Pancreas (tissue), 10 donors: Measurements from ENCODE around the gene ETF1. TPM values are rescaled to one million over a fixed set of nuclear protein-coding genes. Genes with fewer than 3 reads are reported as not detected.

Source experiments
- ATAC-seq, 4 donors: fragments of 200-7000 bp; cut with Tn5 transposase; one replicate each; pipeline versions ENCODE4 v1.8.0 to v1.9.1; 2020; ENCODE audit warnings: mild to moderate bottlenecking in 4 of 4, moderate library complexity in 4 of 4
- DNase-seq, 6 donors: peaks; one replicate each; pipeline ENCODE4 v3.0.0-alpha.2; 2020
- FAIRE-seq: peaks from 2 replicates; lab custom pipeline; 2012; peaks lifted over from hg19 to GRCh38; lab: Jason Lieb, UNC
- H3K27ac ChIP-seq, 4 donors: fragments of 200-600 bp; sonication (generic); 1 replicate in 3 of 4; 2 replicates in 1 of 4; pipeline versions ENCODE4 v1.5.0 to v1.8.0; 2020
- H3K27me3 ChIP-seq, 4 donors: fragments of 200-600 bp; one replicate each; pipeline ENCODE4 v1.8.0; 2021
- H3K36me3 ChIP-seq, 3 donors: fragments of 200-600 bp; sonication (generic) in 1 of 3; one replicate each; pipeline versions ENCODE4 v1.5.0 to v1.8.0; 2020 to 2021
- H3K4me1 ChIP-seq, 3 donors: fragments of 200-600 bp; one replicate each; pipeline ENCODE4 v1.8.0; 2021
- H3K4me3 ChIP-seq, 4 donors: fragments of 200-600 bp; sonication (generic) in 2 of 4; one replicate each; pipeline versions ENCODE4 v1.5.0 to v1.8.0; 2020 to 2021
- H3K9me3 ChIP-seq, 4 donors: fragments of 200-600 bp; one replicate each; pipeline ENCODE4 v1.8.0; 2021
- CTCF ChIP-seq, 4 donors: fragments of 200-600 bp; sonication (generic) in 3 of 4; IDR thresholded peaks; one replicate each; pipeline versions ENCODE4 v1.5.0 to v1.8.0; 2021; ENCODE audit warnings: antibody characterized with exemption in 4 of 4
- WGBS, 2 donors: extraction: QIAGEN DNeasy Blood & Tissue Kit; methylation state at CpG; one replicate each; pipeline ENCODE4 v1.1.7; 2013; 5-methylcytosine and 5-hydroxymethylcytosine counted together
- intact Hi-C, 3 donors: fragments of 100-400 bp; cut with DNase I; formaldehyde crosslinking; loops; one replicate each; pipeline versions ENCODE4 v1.11.1 to v1.14.2; 2022
- polyA plus RNA-seq, 2 donors: library from polyadenylated mRNA; stranded (reverse); fragments of 200-250 nt; gene quantifications; one replicate each; pipeline ENCODE4 v1.2.3, GENCODE V29; 2013
- total RNA-seq, 6 donors: library from RNA; stranded (reverse); fragmentation: NEBNext Ultra II Directional in 4 of 6; extraction: Animal tissue kit (Norgen Biotek cat#: 25700) in 4 of 6; gene quantifications; one replicate each; pipeline versions ENCODE4 v1.2.1 to v1.2.4, GENCODE V29; 2021 to 2023
- donor health status: healthy with polysubstance abuse.
- donor health status: DM: no; HTN: no; CAD: no; lungs with moderate emphysema.
- donor health status: DM: no; HTN: no; CAD: no.
- donor health status: control.
- donor health status: control.
- donor health status: Bipolar disorder and iron deficiency.
- donor health status: DM: yes; HTN: yes; CAD: no.
- donor health status: DM: no; HTN: no; CAD: no.
- donor health status: DM: no; HTN: no; CAD: no.
- donor health status: DM: yes; HTN: yes; CAD: no.

The ETF1 gene
- total and polyA plus RNA-seq, 8 donors: 14.7 to 54.0 (median 33.8) TPM

GRCh38 chr5:138468133-138468965, 74.7 kb downstream of the ETF1 start:
- intact Hi-C loops: no loop called here
- no peak for TF ChIP-seq CTCF (IDR thresholded peaks at IDR 0.05)
- Histone ChIP-seq H3K9me3 (no peaks in the 10 kb centered on the region), H3K4me1 (peaks cover 4 to 15% (median 9%) of the 10 kb centered on the region in 3 donors), H3K27me3 (no peaks in the 10 kb centered on the region), H3K27ac (no peak overlapping the region), H3K4me3 (peak overlapping the region in 1 of 4 donors; percentile 74), H3K36me3 (no peaks in the 10 kb centered on the region)
- no peak for FAIRE-seq
- 80 to 92% methylated on average over 7 of the region's 7 CpGs for WGBS, 2 donors
- DNase-seq: no peak
- ATAC-seq: no peak

- DNase-seq (peak in 2 of 6 donors; percentile 47 to 53), ATAC-seq (no peak), FAIRE-seq (no peak)
- H3K27me3 ChIP-seq: no peaks in the 10 kb centered on the region
- H3K36me3 ChIP-seq: no peaks in the 10 kb centered on the region
- H3K4me3 ChIP-seq: peak overlapping the region in 2 of 4 donors; percentile 62 to 74
- intact Hi-C loops: no loop called here
- H3K9me3 ChIP-seq: no peaks in the 10 kb centered on the region
- no peak for TF ChIP-seq CTCF (IDR thresholded peaks at IDR 0.05)
- H3K4me1 ChIP-seq: peaks cover 4 to 16% (median 9%) of the 10 kb centered on the region in 3 donors
- 90 to 92% methylated on average over 12 to 14 of the region's 14 CpGs for WGBS, 2 donors
- H3K27ac ChIP-seq: no peak overlapping the region
Measured at GRCh38 chr5:138467711-138468132, 75.3 kb downstream of the ETF1 start.

GRCh38 chr5:138466900-138467710, 75.9 kb downstream of the ETF1 start:
- H3K27ac ChIP-seq: no peak overlapping the region
- H3K27me3 ChIP-seq: no peaks in the 10 kb centered on the region
- peak overlapping the region in 3 of 4 donors; percentile 62 to 75 (median 74) for H3K4me3 ChIP-seq
- no peak for TF ChIP-seq CTCF (IDR thresholded peaks at IDR 0.05)
- intact Hi-C loops: no loop called here
- H3K4me1 ChIP-seq: peaks cover 4 to 16% (median 9%) of the 10 kb centered on the region in 3 donors
- no peaks in the 10 kb centered on the region for H3K9me3 ChIP-seq
- no peaks in the 10 kb centered on the region for H3K36me3 ChIP-seq
- ATAC-seq (no peak), DNase-seq (peak in 3 of 6 donors; percentile 62 to 65 (median 64)), FAIRE-seq (no peak)
- WGBS, 2 donors: 91 to 92% methylated on average over 45 of the region's 45 CpGs

GRCh38 chr5:138466125-138466899, 76.7 kb downstream of the ETF1 start:
- peak; percentile 72 to 86 (median 76) for DNase-seq
- Histone ChIP-seq H3K27me3 (no peaks in the 10 kb centered on the region), H3K27ac (peak overlapping the region; percentile 9 to 97 (median 32)), H3K9me3 (no peaks in the 10 kb centered on the region), H3K36me3 (no peaks in the 10 kb centered on the region), H3K4me1 (peaks cover 4 to 16% (median 9%) of the 10 kb centered on the region in 3 donors), H3K4me3 (peak overlapping the region; percentile 62 to 90 (median 74))
- intact Hi-C loops: no loop called here
- TF ChIP-seq CTCF (IDR thresholded peaks at IDR 0.05): no peak
- FAIRE-seq: no peak
- peak; percentile 2 to 20 (median 6) for ATAC-seq
- 4 to 5% methylated on average over 39 of the region's 39 CpGs for WGBS, 2 donors
